ENCODE measurements around the gene MAU2. TPM values are rescaled to one million over a fixed set of nuclear protein-coding genes. Genes with fewer than 3 reads are reported as not detected.
A peak's percentile ranks its signal among the peaks of the same experiment; 100 is the strongest.

Gene MAU2
- polyA plus RNA-seq, 5 donors: 49.9 to 81.4 (median 61.9) TPM

DNA sequence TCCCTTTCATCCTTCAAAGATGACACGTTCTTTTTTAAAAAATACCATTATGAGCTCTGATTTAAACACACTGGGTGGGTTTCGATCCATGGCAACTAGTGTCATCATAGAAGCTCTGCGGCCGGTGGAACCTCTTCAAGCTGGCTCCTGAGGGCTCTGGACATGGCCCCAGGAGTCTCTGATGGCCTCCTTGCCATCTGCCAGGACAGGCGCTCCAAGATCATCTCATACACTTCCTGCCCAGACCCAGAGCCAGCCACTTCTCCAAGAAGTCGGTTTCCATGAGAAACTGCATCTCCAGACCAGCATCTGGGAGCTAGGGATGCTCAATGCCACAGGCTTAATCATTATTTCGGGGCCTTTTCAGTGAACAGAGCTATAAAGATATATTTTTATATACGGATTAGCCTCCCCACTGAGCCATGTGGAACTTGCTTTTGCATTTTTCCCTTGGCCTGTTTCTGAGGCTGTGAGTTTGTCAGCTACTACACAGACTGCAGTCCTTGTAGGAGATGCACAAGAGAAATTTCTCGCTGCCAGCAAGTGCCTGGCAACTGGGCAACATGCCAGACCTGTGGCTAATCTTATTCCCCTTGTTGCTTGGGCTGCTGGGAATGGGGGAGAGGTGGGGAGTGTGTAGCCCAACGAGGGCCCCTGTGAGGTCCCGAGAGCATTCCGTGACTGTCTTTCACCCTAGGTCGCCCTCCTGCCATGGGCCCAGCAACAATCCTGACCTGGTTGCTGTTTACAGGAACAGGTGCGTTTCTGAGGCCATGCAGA, 16.3 kb upstream of the MAU2 start:
- DNase-seq: no peak

DNA sequence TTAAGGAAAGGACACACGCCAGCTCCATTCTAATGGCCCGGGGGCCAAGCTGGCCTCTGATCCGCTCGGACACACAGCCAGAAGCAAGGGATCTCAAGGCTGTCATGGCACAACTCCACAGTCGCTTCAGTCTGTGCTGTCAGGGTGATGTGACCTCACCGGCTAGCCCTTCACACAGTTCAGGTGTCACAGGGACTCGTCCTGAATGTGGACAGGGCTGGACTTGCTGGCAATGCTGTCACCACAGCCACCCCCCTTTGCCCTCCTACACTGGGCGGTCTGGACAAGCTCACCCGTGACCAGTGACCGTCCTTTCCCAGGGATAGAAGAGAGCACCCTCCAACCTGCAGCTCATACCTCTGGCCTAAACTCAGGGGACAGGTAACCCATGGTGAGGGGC, 15.6 kb upstream of the MAU2 start:
- no peak for DNase-seq

- no peak for DNase-seq
Observed at GRCh38 chr19:19305696-19306095, 14.9 kb upstream of the MAU2 start.

DNA sequence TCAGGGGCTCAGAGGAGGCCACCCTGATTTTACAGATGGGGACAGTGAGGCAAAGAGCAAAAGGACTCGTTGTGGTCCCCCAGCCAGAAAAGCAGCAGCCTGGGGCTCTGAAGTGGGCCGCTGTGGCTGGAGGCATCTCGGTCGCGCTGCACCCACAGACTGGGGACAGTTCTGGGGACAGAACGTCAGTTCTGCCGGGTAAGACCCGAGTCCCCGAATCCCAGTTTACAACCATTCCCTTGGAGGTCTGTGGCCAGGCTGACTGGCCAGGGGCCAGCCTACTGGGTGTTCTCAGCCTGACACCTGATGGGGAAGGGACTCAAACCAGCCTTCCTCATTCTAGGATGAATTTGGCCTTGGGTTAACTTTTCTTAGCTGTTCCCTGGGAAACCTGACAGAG, 14.4 kb upstream of the MAU2 start:
- no peak for DNase-seq

DNA sequence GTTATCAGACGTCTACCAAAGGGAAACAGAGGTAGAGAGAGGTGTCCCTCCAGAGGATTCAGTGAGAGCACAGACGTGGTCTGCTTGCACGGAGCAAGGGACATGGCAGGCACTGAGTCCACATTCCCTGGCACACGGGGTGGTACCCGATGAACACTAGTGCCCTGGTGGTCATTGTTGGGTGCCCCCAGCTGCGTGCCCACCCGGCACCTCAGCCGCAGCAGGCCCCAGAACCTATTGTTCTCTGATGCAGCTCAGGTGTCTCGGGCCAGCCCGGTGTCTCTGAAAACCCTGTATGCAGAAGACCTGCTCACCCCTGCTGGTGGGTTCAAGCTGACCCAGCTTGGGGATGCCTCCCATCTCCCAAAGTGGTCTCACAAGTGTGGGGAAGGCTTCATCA, 12.3 kb upstream of the MAU2 start:
- no peak for DNase-seq

DNA sequence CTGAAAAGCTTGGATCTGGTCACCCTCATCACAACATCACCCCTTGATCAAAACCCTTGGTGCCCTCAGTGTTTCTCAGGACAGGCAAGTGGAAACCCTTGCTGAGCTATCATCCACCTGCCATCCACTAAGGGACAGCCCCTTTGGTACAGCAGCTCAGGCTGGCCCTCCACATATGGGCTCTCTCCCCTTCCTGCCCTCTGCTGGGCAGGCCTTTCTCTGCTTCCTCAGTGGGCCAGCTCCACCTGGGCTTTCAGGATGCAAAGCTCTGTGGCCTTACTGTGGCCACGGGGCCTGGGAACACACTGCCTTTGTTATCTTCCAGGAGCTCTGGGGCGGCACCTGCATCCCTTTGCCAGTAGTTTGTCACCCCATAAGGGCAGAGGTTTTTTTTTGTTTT, 5.2 kb upstream of the MAU2 start:
- DNase-seq: no peak

DNA sequence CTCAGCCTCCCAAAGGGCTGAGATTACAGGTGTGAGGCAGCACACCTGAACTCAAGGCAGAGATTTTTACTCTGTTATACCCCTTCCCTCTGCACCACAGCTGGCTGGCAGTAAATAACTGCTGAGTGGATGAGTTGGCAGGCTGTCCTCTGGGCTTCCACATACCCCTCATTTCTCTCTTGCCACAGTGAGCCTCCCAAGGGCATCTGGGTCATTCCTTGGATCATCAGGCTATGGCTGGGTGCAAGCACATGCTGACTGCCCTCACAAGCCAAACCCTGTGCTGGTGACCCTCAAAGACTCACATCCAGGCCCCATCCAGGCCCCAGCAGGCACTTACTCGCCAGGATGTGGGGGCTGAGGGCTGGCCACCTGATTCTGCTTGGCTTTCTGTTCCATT, 4.5 kb upstream of the MAU2 start:
- no peak for DNase-seq

DNA sequence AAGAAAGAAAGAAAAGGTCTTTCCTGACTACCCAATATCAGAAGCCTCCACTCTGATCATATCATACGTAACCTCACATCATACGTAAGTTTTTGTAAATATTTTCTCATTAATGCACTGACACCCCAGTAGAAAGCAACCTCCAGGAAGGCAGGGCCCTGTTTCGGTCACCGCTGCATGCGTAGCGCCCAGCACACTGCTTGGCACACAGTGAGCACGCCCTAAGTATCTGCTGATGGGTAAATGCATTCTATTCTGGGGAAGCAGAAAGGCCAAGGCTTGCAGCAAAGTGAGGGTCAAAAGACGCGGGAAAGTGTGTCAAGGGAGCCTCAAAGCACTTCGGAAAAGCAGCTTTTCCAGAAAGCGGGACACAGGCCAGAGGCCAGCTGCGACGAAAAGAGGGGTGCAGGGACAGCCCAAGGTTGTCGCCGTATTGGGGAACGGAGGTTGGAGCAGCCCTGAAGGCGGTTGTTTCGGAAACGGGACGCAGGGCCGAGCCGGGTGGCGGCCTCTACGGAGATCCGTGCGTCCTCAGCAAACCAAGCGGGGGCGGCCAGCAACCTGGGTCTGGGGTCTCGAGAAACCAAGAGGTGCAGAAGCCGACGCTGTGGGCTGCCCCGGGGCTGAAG, 783 bp upstream of the MAU2 start:
- no peak for DNase-seq

DNA sequence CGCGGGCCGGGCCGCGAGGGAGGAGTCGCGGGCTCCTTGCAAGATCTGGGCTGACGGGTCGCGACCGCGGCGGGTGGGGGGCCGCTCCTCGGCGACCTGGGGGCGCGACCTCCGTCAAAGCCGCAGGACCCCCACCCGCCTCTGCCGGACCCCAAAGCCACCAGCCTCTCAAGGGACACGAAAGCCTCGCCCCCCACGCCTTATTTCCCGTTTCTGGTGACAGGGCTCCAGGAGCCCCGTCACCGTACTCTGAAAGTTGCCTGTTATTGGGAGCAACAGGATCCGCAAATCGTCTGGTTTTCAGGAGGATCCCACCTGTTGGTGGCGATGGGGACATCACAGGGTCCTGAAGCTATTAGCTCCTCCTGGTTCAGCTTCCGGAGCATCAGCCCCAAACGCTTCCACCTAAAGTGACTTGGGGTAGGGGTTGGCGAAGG, 530 bp downstream of the MAU2 start:
- DNase-seq: no peak

DNA sequence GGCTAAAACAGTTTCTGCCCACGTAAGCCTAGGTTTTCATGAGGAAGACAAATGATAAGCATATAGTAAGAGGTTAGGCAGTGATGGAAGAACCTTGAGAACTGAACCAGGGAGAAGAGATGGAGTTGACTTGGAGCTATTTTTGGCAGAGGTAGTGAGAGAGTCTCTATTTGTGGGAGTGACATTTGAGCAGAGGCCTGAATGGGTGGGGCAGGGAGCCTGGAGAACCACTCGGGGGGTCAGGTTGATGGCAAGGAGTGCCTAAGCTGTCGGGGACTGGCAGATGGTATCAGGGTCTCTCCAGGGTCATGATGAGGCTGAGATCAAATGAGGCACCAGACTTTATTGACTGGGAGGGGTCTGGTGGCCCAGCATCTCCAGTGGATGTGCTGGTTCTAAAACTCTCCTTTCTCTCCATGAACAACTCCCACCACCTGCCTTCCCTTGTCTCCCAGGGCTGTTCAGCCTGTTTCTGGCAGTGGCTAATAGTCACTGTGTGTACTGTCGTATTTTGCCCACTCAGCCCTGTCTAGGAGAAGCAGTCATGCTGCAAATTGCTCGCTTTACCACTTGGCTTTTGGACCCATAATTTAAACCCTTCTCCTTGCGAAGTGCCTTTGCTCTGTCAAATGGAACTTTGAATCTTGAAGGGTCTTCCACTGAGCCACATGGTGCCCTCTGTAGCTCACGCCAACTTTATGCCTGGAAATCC, 3.6 kb downstream of the MAU2 start:
- no peak for DNase-seq

GRCh38 chr19:19327672-19328071, 7.0 kb downstream of the MAU2 start:
- no peak for DNase-seq

- no peak for DNase-seq
Observed at GRCh38 chr19:19329126-19329525, 8.5 kb downstream of the MAU2 start.

DNA sequence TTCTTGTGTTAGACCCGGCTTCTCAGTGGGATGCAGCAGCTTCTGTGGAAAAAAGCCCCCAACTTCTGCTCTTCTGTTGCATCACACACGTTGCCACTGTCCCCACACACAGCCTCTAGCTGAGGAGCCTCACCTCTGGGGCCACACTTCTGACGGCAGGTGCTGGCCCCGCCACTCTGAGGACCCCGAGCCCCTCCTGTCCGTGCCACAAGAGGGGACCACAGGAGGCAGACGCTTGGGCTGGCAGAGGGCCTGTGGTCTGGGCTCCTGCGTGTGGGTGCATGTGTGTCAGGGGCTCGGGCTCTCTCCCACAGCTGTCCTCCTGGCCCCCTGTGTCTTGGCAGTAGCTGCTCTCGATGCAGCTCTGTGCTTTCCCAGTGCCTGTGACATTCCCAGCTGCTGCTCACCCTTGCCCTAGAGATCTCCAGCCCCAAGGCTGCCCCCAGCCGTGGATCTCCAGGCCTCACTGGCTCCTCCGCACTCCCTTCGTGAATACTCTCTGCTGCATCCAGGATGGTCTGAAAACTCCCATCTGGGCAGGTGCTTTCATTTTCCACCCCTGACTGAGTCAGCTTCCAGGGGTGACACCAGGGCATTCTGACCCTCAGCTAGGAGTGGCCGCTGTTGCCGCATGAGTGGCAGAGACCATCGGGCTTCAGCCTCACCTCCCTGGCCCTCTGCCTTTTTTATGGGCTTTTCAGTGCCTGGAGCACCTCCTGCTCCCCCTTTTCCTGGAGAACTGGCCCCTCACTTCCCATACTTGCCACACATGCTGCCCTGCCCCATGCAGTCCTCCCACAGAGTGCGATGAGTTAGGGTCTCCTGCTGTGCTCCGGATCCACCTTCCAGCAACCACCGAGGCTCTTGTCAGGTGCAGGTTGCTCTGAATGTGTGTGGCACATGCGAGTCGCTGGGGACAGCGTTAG, 13.7 kb downstream of the MAU2 start:
- DNase-seq: no peak

DNA sequence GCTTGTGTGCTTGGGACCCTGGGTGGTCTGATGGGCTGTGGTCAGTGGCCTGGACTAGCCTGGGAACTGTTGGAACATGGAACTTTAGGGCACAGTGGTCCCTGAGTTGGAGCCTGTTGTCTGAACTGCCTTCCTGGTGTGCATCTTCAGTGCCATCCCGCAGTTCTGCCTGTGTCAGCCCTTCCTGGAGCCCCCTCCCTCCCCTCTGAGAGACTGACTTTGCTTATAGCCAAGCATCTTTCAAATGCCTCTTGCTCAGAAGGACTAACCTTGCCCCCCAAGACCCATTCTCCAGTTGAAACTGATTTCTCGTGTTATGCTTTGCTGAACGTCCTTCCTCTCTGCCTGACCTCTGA, 14.3 kb downstream of the MAU2 start:
- DNase-seq: no peak

DNA sequence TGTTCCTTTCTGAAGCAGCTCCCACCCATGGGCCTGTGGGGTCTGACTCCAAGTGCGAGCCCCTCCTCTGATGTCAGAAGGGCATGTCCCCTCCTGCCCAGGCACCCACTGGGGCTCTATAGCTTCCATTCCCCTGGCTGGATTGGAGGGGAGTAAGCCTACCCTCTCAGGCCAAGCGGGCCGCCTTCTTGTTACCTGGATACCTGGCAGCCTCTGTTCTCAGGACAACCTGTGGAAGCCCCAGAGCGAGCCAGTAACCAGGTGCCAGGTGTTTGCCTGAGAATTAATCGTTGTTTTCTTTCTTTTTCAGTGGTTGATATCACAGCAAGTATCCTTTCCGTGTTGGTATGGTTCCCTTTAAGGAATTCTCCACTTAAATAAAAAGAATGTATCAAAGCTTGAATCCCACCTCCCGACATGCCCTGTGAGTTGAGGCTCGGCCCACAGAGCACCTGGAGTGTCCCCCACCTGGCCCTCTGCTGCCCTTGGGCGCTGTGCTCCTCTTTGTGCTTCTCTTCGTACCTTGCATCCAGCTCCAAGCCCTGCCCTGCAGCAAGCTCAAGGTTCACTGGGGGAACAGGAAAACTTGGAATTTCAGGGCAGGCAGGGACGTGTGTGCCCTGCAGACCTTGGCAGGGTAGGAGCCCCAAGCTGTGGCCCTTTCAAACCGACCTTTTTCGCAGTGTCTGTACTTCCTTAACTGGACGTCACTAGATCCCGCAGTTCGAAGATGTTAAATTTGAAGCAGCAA, 15.0 kb downstream of the MAU2 start:
- no peak for DNase-seq

- no peak for DNase-seq
Observed at GRCh38 chr19:19336597-19336996, 16.0 kb downstream of the MAU2 start.

GRCh38 chr19:19337120-19337519, 16.5 kb downstream of the MAU2 start:
- DNase-seq: no peak

GRCh38 chr19:19338082-19338481, 17.5 kb downstream of the MAU2 start:
- DNase-seq: no peak

- no peak for DNase-seq
Observed at GRCh38 chr19:19341026-19341425, 20.4 kb downstream of the MAU2 start.

- peak in 1 of 2 donors; percentile 38 for DNase-seq
Observed at GRCh38 chr19:19342086-19343015, 21.7 kb downstream of the MAU2 start.
